GM23248 (cell line): ENCODE measurements around the gene CCZ1.

Experiments used
- EZH2 ChIP-seq: fragments of 200-600 bp; sonication (generic); IDR thresholded peaks from 2 replicates; pipeline ENCODE4 v1.6.1; 2018; ENCODE audit warnings: antibody characterized with exemption, mild to moderate bottlenecking; ENCODE audit not compliant: insufficient read depth, poor library complexity, severe bottlenecking
- EZH2phosphoT487 ChIP-seq: fragments of 200-600 bp; sonication (generic); IDR thresholded peaks from 2 replicates; pipeline ENCODE4 v1.6.1; 2018; ENCODE audit warnings: antibody characterized with exemption, moderate library complexity, mild to moderate bottlenecking, low read depth; ENCODE audit not compliant: insufficient read depth

- TF ChIP-seq EZH2, result no peak
- no peak for TF ChIP-seq EZH2phosphoT487
Measured at GRCh38 chr7:5867060-5867459, 31.5 kb upstream of the CCZ1 start.
